Ectodermal cell (in vitro differentiated cells): ENCODE measurements around the gene RIN3. TPM values are rescaled to one million over a fixed set of nuclear protein-coding genes. Genes with fewer than 3 reads are reported as not detected.
A peak's percentile ranks its signal among the peaks of the same experiment; 100 is the strongest.

ENCODE experiments used
- H3K27ac ChIP-seq: 2 replicates; pipeline ENCODE4 v1.7.0; 2013; ENCODE audit warnings: mild to moderate bottlenecking, low read depth, low read length; ENCODE audit not compliant: insufficient read depth, poor library complexity, severe bottlenecking
- H3K27me3 ChIP-seq: 2 replicates; pipeline ENCODE4 v1.7.0; 2013; ENCODE audit warnings: mild to moderate bottlenecking, low read length; ENCODE audit not compliant: insufficient read depth, control insufficient read depth, poor library complexity, severe bottlenecking
- H3K36me3 ChIP-seq: one replicate; pipeline ENCODE4 v1.7.0; 2013; ENCODE audit warnings: low read length; ENCODE audit not compliant: control insufficient read depth, insufficient read depth
- H3K4me1 ChIP-seq: one replicate; pipeline ENCODE4 v1.7.0; 2013; ENCODE audit warnings: low read length; ENCODE audit not compliant: control insufficient read depth, insufficient read depth
- H3K4me3 ChIP-seq: 2 replicates; pipeline ENCODE4 v1.7.0; 2013; ENCODE audit warnings: low read depth, low read length, control low read depth; ENCODE audit not compliant: insufficient read depth
- H3K9me3 ChIP-seq: 2 replicates; pipeline ENCODE4 v1.7.0; 2013; ENCODE audit warnings: mild to moderate bottlenecking, low read length, moderate library complexity; ENCODE audit not compliant: control insufficient read depth
- WGBS, 2 experiments: methylation state at CpG; one replicate each; pipeline ENCODE4 v1.1.7; 2013; ENCODE audit warnings: missing lambda C conversion rate in 2 of 2; 5-methylcytosine and 5-hydroxymethylcytosine counted together
- polyA plus RNA-seq, 4 experiments: library from polyadenylated mRNA; stranded (reverse); fragments of 50-300 nt; gene quantifications; one replicate each; pipeline ENCODE4 v1.2.3, GENCODE V29; 2013

RIN3 gene
- polyA plus RNA-seq (2013, experiment 1 of 4) = 1.2 TPM
- 1.7 TPM for polyA plus RNA-seq (2013, experiment 2 of 4)
- polyA plus RNA-seq (2013, experiment 3 of 4) = 2.1 TPM
- polyA plus RNA-seq (2013, experiment 4 of 4) = 2.1 TPM

- H3K4me1 ChIP-seq = no peaks in the 10 kb centered on the region
- no peak within 1 kb of the TSS for H3K27ac ChIP-seq
- WGBS, 2 experiments = 8% methylated on average over 79 of the region's 79 CpGs
- no peaks in the 10 kb centered on the region for H3K9me3 ChIP-seq
- peaks cover 51% of the 10 kb centered on the region for H3K27me3 ChIP-seq
- peak within 1 kb of the TSS; percentile 39 for H3K4me3 ChIP-seq
- no peaks in the 10 kb centered on the region for H3K36me3 ChIP-seq
Observed at GRCh38 chr14:92513204-92513965, at the start of gene RIN3. TSS of gene RIN3 (plus strand) at chr14:92513781. CDS start at chr14:92513933, 152 bp downstream.

GRCh38 chr14:92464156-92464555, 49.4 kb upstream of the RIN3 start:
- Histone ChIP-seq H3K9me3 (no peaks in the 10 kb centered on the region), H3K36me3 (no peaks in the 10 kb centered on the region), H3K4me1 (no peaks in the 10 kb centered on the region), H3K27ac (no peak overlapping the region), H3K27me3 (no peaks in the 10 kb centered on the region), H3K4me3 (no peak overlapping the region)
- 94 to 96% methylated on average over 6 of the region's 6 CpGs for WGBS, 2 experiments

- no peaks in the 10 kb centered on the region for H3K9me3 ChIP-seq
- no peaks in the 10 kb centered on the region for H3K27me3 ChIP-seq
- WGBS, 2 experiments = 91 to 92% methylated on average over 9 of the region's 9 CpGs
- H3K36me3 ChIP-seq = no peaks in the 10 kb centered on the region
- no peaks in the 10 kb centered on the region for H3K4me1 ChIP-seq
- no peak overlapping the region for H3K27ac ChIP-seq
- no peak overlapping the region for H3K4me3 ChIP-seq
Observed at GRCh38 chr14:92464716-92465115, 48.9 kb upstream of the RIN3 start.

- 77 to 78% methylated on average over 13 of the region's 13 CpGs for WGBS, 2 experiments
Observed at GRCh38 chr14:92465353-92466055, 48.1 kb upstream of the RIN3 start.

GRCh38 chr14:92466059-92466458, 47.5 kb upstream of the RIN3 start:
- Histone ChIP-seq H3K4me3 (no peak overlapping the region), H3K9me3 (no peaks in the 10 kb centered on the region), H3K27ac (no peak overlapping the region), H3K27me3 (no peaks in the 10 kb centered on the region), H3K4me1 (no peaks in the 10 kb centered on the region), H3K36me3 (no peaks in the 10 kb centered on the region)
- WGBS, 2 experiments = 84 to 92% methylated on average over 3 of the region's 3 CpGs

More at GRCh38 chr14:92465353-92466055, 48.1 kb upstream of the RIN3 start:
- Histone ChIP-seq H3K27ac (no peak overlapping the region), H3K9me3 (no peaks in the 10 kb centered on the region), H3K27me3 (no peaks in the 10 kb centered on the region), H3K36me3 (no peaks in the 10 kb centered on the region), H3K4me3 (no peak overlapping the region), H3K4me1 (no peaks in the 10 kb centered on the region)

GRCh38 chr14:92469515-92469914, 44.1 kb upstream of the RIN3 start:
- Histone ChIP-seq H3K4me1 (no peaks in the 10 kb centered on the region), H3K9me3 (no peaks in the 10 kb centered on the region), H3K27me3 (no peaks in the 10 kb centered on the region), H3K4me3 (no peak overlapping the region), H3K36me3 (no peaks in the 10 kb centered on the region), H3K27ac (no peak overlapping the region)
- 100% methylated on average over 1 of the region's 2 CpGs for WGBS, 2 experiments

GRCh38 chr14:92470215-92470614, 43.4 kb upstream of the RIN3 start:
- no peak overlapping the region for H3K4me3 ChIP-seq
- no peak overlapping the region for H3K27ac ChIP-seq
- H3K36me3 ChIP-seq = no peaks in the 10 kb centered on the region
- H3K9me3 ChIP-seq = no peaks in the 10 kb centered on the region
- H3K27me3 ChIP-seq = no peaks in the 10 kb centered on the region
- H3K4me1 ChIP-seq = no peaks in the 10 kb centered on the region
- 76 to 94% methylated on average over 2 to 3 of the region's 3 CpGs for WGBS, 2 experiments

- Histone ChIP-seq H3K9me3 (no peaks in the 10 kb centered on the region), H3K4me3 (no peak overlapping the region), H3K36me3 (no peaks in the 10 kb centered on the region), H3K4me1 (no peaks in the 10 kb centered on the region), H3K27ac (no peak overlapping the region), H3K27me3 (no peaks in the 10 kb centered on the region)
- WGBS, 2 experiments = 88 to 94% methylated on average over 1 of the region's 1 CpG
Observed at GRCh38 chr14:92470811-92471210, 42.8 kb upstream of the RIN3 start.

GRCh38 chr14:92471919-92472318, 41.7 kb upstream of the RIN3 start:
- Histone ChIP-seq H3K27ac (no peak overlapping the region), H3K4me1 (no peaks in the 10 kb centered on the region)

GRCh38 chr14:92472860-92473259, 40.7 kb upstream of the RIN3 start:
- no peaks in the 10 kb centered on the region for H3K36me3 ChIP-seq
- H3K4me3 ChIP-seq = no peak overlapping the region
- no peaks in the 10 kb centered on the region for H3K9me3 ChIP-seq
- no peaks in the 10 kb centered on the region for H3K4me1 ChIP-seq
- H3K27ac ChIP-seq = no peak overlapping the region
- 90 to 95% methylated on average over 1 of the region's 1 CpG for WGBS, 2 experiments
- no peaks in the 10 kb centered on the region for H3K27me3 ChIP-seq

More at GRCh38 chr14:92471919-92472318, 41.7 kb upstream of the RIN3 start:
- no peaks in the 10 kb centered on the region for H3K36me3 ChIP-seq
- H3K9me3 ChIP-seq = no peaks in the 10 kb centered on the region
- no peaks in the 10 kb centered on the region for H3K27me3 ChIP-seq
- H3K4me3 ChIP-seq = no peak overlapping the region
